Choroid plexus epithelial cell (primary cell): ENCODE measurements around the gene GLIPR1L1.
A peak's percentile ranks its signal among the peaks of the same experiment; 100 is the strongest.
"Not testable (repeated sequence)": the region's sequence is repeated elsewhere in the genome, so short reads cannot be mapped to it uniquely, and the experiment has no call there.

Source experiments
- DNase-seq: peaks from one replicate; pipeline ENCODE4 v3.0.0-alpha.2; 2010; ENCODE audit warnings: low read depth
- H3K4me3 ChIP-seq: 2 replicates; pipeline ENCODE4 v1.5.1; 2011; ENCODE audit warnings: low read depth, mild to moderate bottlenecking, control low read depth, low read length, moderate library complexity
- TF ChIP-seq, protein P1 (sequence below): conservative IDR thresholded peaks from 2 replicates; pipeline ENCODE4 v1.5.1; 2011; ENCODE audit warnings: low read depth, mild to moderate bottlenecking, control low read depth, inconsistent platforms, low read length, moderate library complexity

Gene GLIPR1L1

DNA sequence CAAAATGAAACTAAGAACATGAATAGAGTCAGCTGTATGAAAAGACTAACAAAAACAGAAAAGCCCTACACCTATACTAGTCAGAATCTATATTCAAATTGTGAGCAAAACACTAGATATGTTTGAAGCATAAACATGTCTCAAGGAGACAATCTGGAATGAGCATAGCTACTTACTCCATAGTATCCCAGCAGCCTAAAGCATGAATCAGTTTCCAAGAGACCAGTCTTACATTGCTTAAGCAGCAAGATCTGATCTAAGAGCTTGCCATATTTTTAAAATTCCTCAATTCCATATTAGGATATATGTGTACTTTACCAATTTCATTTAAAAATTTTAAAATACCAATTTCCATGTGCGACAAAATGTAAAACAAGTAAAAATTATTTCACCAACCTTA is 12.0 kb upstream of the GLIPR1L1 start:
- DNase-seq, result peak; percentile 75
- TF ChIP-seq, protein P1, sequence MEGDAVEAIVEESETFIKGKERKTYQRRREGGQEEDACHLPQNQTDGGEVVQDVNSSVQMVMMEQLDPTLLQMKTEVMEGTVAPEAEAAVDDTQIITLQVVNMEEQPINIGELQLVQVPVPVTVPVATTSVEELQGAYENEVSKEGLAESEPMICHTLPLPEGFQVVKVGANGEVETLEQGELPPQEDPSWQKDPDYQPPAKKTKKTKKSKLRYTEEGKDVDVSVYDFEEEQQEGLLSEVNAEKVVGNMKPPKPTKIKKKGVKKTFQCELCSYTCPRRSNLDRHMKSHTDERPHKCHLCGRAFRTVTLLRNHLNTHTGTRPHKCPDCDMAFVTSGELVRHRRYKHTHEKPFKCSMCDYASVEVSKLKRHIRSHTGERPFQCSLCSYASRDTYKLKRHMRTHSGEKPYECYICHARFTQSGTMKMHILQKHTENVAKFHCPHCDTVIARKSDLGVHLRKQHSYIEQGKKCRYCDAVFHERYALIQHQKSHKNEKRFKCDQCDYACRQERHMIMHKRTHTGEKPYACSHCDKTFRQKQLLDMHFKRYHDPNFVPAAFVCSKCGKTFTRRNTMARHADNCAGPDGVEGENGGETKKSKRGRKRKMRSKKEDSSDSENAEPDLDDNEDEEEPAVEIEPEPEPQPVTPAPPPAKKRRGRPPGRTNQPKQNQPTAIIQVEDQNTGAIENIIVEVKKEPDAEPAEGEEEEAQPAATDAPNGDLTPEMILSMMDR, result no peak
- no peak overlapping the region for H3K4me3 ChIP-seq

DNA sequence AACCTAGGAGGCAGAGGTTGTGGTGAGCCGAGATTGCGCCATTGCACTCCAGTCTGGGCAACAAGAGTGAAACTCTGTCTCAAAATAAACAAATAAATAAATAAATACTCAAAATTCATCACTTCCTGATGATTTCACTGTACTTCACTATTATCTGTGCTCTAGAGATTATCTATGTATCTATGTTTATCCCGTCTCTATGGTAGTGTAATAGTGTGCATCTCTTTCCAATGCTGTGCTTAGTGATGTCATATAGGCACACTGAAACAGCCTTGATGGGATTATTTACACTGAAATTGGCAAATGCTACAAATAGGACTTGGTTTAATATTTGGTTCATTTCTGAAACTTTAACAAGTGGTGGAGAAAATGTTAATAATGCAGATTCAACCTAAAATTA is 10.8 kb upstream of the GLIPR1L1 start:
- no peak for DNase-seq
- TF ChIP-seq, protein P1, result no peak

DNA sequence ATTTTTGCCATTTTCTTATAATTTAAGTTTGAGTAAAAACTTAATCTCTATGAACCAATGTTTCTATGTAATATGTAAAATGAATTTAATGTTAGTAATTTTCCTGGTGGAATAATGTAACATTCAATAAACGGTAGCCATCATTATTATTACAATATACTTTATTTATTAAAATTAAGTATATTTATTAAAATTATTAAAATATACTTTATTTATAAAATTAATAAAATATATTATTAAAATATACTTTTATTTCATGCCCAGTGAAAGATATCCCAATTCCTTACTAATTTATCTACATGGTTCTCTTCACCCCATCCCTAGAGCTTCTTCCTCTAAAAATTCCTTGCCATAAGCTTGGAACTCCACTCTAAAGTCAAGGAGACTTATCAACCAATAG is 6.8 kb upstream of the GLIPR1L1 start:
- no peak overlapping the region for H3K4me3 ChIP-seq
- no peak for DNase-seq
- TF ChIP-seq, protein P1, result no peak

More for the DNA sequence above, 10.8 kb upstream of the GLIPR1L1 start:
- H3K4me3 ChIP-seq, result no peak overlapping the region

DNA sequence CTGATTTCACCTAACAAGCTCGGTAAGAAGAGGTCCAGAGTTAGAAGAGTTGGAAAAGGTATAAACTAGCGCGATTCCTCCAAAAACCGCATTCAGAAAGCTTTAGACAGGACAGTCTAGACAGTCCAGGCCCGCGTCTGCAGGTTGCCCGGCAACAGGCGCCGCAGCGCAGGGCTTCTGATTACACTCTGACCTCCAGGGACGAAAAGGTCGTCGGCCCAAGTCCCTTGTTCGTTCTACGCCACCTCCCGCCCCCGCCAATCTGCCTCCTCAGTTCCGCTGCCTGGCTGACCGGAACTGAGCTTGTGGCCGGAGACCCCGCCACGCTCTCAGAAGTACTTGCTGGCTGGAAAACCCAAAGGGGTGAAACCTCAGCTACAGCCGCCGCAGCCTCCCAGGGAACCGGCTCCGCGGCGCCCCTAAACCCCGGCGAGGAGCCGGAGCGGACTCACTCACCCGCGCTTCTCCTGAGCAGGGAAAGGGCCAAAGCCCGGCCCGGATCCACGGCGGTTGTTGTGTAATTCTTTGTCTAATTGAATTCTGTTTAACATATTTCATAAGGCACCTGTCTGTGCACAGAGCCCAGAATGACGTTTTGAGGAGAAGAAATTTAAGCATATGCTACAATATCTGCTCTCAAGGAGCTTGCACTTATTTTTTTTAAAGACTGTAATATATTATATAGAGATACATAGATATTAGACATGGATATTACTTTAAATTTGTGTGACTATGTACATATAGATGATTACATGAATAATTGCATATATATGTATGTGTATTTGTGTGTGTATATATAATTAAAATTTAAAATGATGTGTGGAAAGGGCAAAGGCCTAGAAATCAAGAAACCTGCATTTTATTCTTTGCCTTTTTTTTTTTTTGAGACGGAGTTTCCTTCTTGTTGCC is 4.3 kb upstream of the GLIPR1L1 start, which contains the start of gene CAPS2:
Gene CAPS2, minus strand, starts transcription at position 407 of the 909 bp plus-strand sequence. CDS start 3,826 bp downstream, outside the sequence.
- DNase-seq, result peak; percentile 92

DNA sequence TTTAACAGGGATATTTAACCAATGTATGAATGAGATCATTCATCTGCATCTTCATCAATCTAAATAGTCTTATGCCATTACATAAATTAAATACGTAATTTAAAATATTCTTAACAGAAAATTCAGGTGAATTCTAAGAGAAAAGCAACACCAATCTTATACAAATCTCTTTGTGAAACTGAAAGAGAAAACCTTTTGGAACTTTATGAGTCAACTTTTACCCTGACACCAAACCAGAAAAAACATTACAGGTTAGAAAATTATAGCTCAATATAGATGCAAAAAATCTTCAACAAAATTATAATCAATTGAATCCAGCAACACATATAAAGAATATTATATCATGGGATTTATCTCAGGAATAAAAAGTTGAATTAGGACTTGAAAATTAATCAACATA is 3.4 kb downstream of the GLIPR1L1 start:
- no peak overlapping the region for H3K4me3 ChIP-seq
- TF ChIP-seq, protein P1, result no peak
- DNase-seq, result no peak

More for the DNA sequence above, 4.3 kb upstream of the GLIPR1L1 start, which contains the start of gene CAPS2:
- TF ChIP-seq, protein P1, result no peak
- peak within 1 kb of the TSS; percentile 78 for H3K4me3 ChIP-seq

DNA sequence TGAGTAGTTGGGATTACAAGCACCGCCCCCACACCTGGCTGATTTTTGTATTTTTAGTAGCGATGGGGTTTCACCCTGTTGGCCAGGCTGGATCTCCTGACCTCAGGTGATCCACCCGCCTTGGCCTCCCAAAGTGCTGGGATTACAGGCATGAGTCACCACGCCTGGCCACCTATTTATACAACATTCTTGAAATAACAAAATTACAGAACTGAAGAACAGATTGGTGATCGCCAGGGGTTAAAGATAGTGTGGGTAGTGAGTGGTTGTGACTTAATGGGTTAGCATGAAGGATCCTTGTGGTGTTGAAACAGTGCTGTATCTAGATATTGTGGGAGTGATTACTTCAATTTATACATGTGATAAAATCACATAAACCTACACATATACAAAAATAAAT is 7.4 kb downstream of the GLIPR1L1 start:
- TF ChIP-seq, protein P1, result no peak
- DNase-seq, result no peak
- no peak overlapping the region for H3K4me3 ChIP-seq

DNA sequence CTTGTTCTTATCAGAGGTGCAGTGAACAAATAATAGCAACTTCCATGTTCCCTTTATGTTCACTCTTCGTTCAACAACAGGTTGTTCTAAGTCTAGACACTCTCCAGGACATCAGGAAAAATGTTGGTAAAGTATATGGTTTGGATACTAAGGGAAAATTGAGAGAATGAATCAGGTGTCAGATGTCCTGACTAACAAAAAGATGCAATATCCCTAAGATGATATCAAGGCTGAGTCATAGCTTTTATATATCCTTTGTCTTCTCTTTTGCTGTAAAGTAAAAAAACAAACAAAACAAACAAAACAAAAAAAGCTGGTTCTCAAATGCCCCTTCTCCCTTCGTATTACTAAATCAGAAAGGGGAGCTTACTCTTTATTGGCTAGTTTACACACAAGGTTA is 11.1 kb downstream of the GLIPR1L1 start:
- no peak overlapping the region for H3K4me3 ChIP-seq
- no peak for DNase-seq
- TF ChIP-seq, protein P1, result no peak

DNA sequence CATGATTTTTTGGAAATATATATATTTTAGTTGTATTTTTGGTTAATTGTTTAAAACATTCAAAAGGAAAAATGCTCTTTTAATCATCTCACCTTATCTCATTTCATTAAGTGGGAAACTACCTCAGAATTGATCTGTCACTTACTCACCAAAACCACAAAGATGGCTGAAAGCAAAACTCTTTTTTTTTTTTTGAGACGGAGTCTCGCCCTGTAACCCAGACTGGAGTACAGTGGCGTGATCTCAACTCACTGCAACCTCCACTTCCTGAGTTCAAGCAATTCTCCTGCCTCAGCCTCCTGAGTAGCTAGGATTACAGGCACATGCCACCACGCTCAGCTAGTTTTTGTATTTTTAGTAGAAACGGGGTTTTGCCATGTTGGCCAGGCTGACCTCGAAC is 11.7 kb downstream of the GLIPR1L1 start:
- H3K4me3 ChIP-seq, DNase-seq: not testable (repeated sequence)
